Measurements from ENCODE around the gene EGFL7. TPM values are rescaled to one million over a fixed set of nuclear protein-coding genes. Genes with fewer than 3 reads are reported as not detected.

Gene EGFL7
- polyA plus RNA-seq, 3 donors, result 1.3 to 2.8 (median 2.2) TPM

DNA sequence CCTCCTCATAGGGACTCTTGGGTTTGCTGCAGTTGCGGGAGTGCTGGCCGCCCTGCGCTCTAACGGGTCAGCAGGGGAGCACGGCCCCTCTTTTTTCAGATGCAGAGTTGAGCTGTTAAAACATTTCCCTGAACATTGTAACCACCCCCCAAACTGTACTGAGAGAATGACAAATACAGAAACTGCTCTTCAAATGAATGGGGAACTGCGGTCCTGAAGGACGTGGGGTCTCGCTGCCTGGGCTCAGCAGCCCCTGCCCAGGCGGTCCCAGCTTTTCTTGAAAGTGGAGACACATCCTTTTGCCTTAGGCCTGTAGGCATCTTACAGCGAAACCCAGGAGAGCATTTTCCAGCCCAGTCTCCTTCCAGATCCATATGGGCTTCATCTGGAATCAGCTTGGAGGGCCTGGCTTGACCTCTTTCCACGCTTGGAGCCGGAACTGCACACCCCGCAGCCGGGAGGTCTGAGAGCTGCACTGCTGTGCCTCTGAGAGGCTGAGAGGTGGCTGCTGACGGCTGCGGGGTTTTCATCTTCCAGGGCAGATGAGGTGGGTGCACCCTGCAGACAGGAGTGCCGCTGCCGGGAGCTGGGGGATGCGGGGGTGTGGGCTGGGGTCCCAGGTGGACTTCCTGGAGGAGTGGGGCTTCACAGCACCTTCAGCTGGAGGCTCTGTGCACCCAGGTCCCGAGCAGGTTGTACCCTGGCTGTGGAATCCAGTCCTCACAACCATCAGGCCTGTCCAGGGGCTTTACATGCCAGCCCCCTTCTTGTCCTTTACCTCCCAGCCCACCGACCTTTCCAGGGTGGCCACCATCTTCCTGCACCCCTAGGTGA lies 25.8 kb downstream of the EGFL7 start:
- peak overlapping the region in 1 of 3 experiments; percentile 97 for H3K4me3 ChIP-seq (replicated peaks in 1 of 3; ENCODE audit: low read depth in 2 of 3, low read length in 3 of 3)
- H3K36me3 Mint-ChIP-seq, result peaks cover 0 to 5% of the 10 kb centered on the region in 2 donors

DNA sequence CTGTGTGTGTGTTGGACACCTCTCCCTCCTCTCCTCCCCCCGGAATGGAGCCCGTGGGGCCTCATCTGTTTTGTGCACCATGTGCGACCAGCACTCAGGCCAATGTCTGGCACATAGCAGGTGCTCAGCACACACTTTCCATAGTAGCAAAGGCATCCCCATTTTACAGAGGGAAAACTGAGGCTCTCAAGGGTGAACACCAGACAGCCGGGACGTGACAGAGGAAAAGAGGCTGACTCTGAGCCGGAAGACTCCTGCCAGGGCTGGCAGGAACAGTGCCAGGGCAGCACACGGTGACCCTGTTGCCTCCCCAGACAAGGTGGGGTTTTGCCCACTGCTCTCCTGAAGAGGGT lies 26.4 kb downstream of the EGFL7 start:
- Histone ChIP-seq H3K79me2 (ENCODE audit: insufficient read depth, low read length) (peaks cover 27% of the 10 kb centered on the region), H4K20me1 (ENCODE audit: insufficient read depth, low read length) (peaks cover 23% of the 10 kb centered on the region), H2AFZ (ENCODE audit: insufficient read depth, low read depth, low read length, poor library complexity, severe bottlenecking) (no peak overlapping the region), H3K4me3 (replicated peaks in 1 of 3; ENCODE audit: low read depth in 2 of 3, low read length in 3 of 3) (no peak overlapping the region), H3K27me3 (ENCODE audit: control insufficient read depth in 2 of 2, insufficient read depth in 2 of 2, low read length in 2 of 2) (no peaks in the 10 kb centered on the region), H3K4me2 (replicated peaks; ENCODE audit: extremely low read depth, low read length, poor library complexity, severe bottlenecking) (no peak overlapping the region), H3K4me1 (ENCODE audit: control insufficient read depth in 1 of 2, insufficient read depth in 2 of 2, low read length in 2 of 2) (peaks cover 31 to 40% of the 10 kb centered on the region in 2 donors), H3K27ac (ENCODE audit: low read depth in 1 of 2, low read length in 2 of 2) (no peak overlapping the region), H3K36me3 (replicated peaks in 1 of 2; ENCODE audit: control insufficient read depth in 1 of 2, insufficient read depth in 2 of 2, low read length in 2 of 2) (peaks cover 0 to 4% of the 10 kb centered on the region in 2 donors), H3K9me3 (replicated peaks in 1 of 2; ENCODE audit: control insufficient read depth in 1 of 2, insufficient read depth in 1 of 2, low read length in 2 of 2) (no peaks in the 10 kb centered on the region), H3K9ac (ENCODE audit: insufficient read depth, low read length, poor library complexity, severe bottlenecking) (no peak overlapping the region)
- Mint-ChIP-seq H3K27ac (peak overlapping the region in 2 of 7 donors; percentile 40 to 66), H3K27me3 (ENCODE audit: low read depth in 3 of 3) (peaks cover 0 to 4% (median 2%) of the 10 kb centered on the region in 3 donors), H3K9me3 (peaks cover 0 to 3% (median 0%) of the 10 kb centered on the region in 7 donors), H3K36me3 (no peaks in the 10 kb centered on the region), H3K4me3 (no peak overlapping the region), H3K4me1 (peaks cover 30% of the 10 kb centered on the region)
- no peak for DNase-seq
- intact Hi-C loops (cut with micrococcal nuclease), result loop anchor here (5.0 kb wide), 2 partner anchors 38 to 202 kb away; no protein-coding TSS in a partner anchor
- TF ChIP-seq, protein P1, sequence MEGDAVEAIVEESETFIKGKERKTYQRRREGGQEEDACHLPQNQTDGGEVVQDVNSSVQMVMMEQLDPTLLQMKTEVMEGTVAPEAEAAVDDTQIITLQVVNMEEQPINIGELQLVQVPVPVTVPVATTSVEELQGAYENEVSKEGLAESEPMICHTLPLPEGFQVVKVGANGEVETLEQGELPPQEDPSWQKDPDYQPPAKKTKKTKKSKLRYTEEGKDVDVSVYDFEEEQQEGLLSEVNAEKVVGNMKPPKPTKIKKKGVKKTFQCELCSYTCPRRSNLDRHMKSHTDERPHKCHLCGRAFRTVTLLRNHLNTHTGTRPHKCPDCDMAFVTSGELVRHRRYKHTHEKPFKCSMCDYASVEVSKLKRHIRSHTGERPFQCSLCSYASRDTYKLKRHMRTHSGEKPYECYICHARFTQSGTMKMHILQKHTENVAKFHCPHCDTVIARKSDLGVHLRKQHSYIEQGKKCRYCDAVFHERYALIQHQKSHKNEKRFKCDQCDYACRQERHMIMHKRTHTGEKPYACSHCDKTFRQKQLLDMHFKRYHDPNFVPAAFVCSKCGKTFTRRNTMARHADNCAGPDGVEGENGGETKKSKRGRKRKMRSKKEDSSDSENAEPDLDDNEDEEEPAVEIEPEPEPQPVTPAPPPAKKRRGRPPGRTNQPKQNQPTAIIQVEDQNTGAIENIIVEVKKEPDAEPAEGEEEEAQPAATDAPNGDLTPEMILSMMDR (IDR thresholded peaks at IDR 0.05), result no peak
- WGBS (ENCODE audit: insufficient coverage), result 87% methylated on average over 5 of the region's 7 CpGs

More for the DNA sequence above, 25.8 kb downstream of the EGFL7 start:
- Histone ChIP-seq H3K27me3 (ENCODE audit: control insufficient read depth in 2 of 2, insufficient read depth in 2 of 2, low read length in 2 of 2) (no peaks in the 10 kb centered on the region), H3K79me2 (ENCODE audit: insufficient read depth, low read length) (peaks cover 33% of the 10 kb centered on the region), H2AFZ (ENCODE audit: insufficient read depth, low read depth, low read length, poor library complexity, severe bottlenecking) (no peak overlapping the region), H3K9me3 (replicated peaks in 1 of 2; ENCODE audit: control insufficient read depth in 1 of 2, insufficient read depth in 1 of 2, low read length in 2 of 2) (no peaks in the 10 kb centered on the region), H4K20me1 (ENCODE audit: insufficient read depth, low read length) (peaks cover 29% of the 10 kb centered on the region), H3K4me2 (replicated peaks; ENCODE audit: extremely low read depth, low read length, poor library complexity, severe bottlenecking) (peak overlapping the region; percentile 98), H3K27ac (ENCODE audit: low read depth in 1 of 2, low read length in 2 of 2) (peak overlapping the region in 1 of 2 donors; percentile 14), H3K4me1 (ENCODE audit: control insufficient read depth in 1 of 2, insufficient read depth in 2 of 2, low read length in 2 of 2) (peaks cover 25 to 34% of the 10 kb centered on the region in 2 donors), H3K36me3 (replicated peaks in 1 of 2; ENCODE audit: control insufficient read depth in 1 of 2, insufficient read depth in 2 of 2, low read length in 2 of 2) (peaks cover 0 to 10% of the 10 kb centered on the region in 2 donors), H3K9ac (ENCODE audit: insufficient read depth, low read length, poor library complexity, severe bottlenecking) (no peak overlapping the region)
- peaks cover 0 to 4% (median 2%) of the 10 kb centered on the region in 3 donors for H3K27me3 Mint-ChIP-seq (ENCODE audit: low read depth in 3 of 3)
- TF ChIP-seq, protein P1 (IDR thresholded peaks at IDR 0.05), result no peak
- peak overlapping the region; percentile 35 to 51 for H3K4me3 Mint-ChIP-seq
- DNase-seq, result no peak
- H3K4me1 Mint-ChIP-seq, result peaks cover 32% of the 10 kb centered on the region
- 59% methylated on average over 15 of the region's 21 CpGs for WGBS (ENCODE audit: insufficient coverage)
- H3K9me3 Mint-ChIP-seq, result peaks cover 0 to 3% (median 0%) of the 10 kb centered on the region in 7 donors
- intact Hi-C loops (cut with micrococcal nuclease), result loop anchor here (5.0 kb wide), 2 partner anchors 39 to 201 kb away; no protein-coding TSS in a partner anchor
- H3K27ac Mint-ChIP-seq, result peak overlapping the region in 5 of 7 donors; percentile 15 to 71 (median 54)
